ENCODE data around the gene BRCA1.

BRCA1 gene

DNA sequence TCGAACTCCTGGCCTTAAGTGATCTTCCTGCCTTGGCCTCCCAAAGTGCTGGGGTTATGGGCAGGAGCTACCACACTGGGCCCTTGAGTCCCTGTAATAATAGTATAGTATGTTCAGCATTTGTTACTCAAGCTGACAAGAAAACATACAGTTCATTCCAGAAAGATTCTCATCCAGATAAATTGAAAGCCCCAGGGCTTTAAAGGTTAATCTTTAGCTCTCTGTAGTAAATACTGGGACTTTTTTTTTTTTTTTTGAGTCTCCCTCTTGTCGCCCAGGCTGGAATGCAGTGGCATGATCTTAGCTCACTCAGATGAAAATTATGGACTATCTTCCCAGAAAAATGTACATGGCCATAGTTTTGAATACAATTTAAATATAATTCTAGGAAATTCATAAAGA, 11.0 kb downstream of the BRCA1 start:
- no peak for TF ChIP-seq GABPA (IDR thresholded peaks at IDR 0.05; ENCODE audit: low read depth)
- no peak for TF ChIP-seq SPI1 (IDR thresholded peaks at IDR 0.05; ENCODE audit: borderline replicate concordance, low read depth)
- TF ChIP-seq, protein P1, sequence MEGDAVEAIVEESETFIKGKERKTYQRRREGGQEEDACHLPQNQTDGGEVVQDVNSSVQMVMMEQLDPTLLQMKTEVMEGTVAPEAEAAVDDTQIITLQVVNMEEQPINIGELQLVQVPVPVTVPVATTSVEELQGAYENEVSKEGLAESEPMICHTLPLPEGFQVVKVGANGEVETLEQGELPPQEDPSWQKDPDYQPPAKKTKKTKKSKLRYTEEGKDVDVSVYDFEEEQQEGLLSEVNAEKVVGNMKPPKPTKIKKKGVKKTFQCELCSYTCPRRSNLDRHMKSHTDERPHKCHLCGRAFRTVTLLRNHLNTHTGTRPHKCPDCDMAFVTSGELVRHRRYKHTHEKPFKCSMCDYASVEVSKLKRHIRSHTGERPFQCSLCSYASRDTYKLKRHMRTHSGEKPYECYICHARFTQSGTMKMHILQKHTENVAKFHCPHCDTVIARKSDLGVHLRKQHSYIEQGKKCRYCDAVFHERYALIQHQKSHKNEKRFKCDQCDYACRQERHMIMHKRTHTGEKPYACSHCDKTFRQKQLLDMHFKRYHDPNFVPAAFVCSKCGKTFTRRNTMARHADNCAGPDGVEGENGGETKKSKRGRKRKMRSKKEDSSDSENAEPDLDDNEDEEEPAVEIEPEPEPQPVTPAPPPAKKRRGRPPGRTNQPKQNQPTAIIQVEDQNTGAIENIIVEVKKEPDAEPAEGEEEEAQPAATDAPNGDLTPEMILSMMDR (IDR thresholded peaks at IDR 0.05; ENCODE audit: insufficient read depth, low read length): no peak
- no peak for TF ChIP-seq POLR2AphosphoS5 (IDR thresholded peaks at IDR 0.05; ENCODE audit: low read depth)
- TF ChIP-seq REST (IDR thresholded peaks at IDR 0.05; ENCODE audit: insufficient replicate concordance, low read depth): no peak
- Histone ChIP-seq H3K27ac (replicated peaks) (no peak overlapping the region), H3K27me3 (ENCODE audit: insufficient read depth, poor library complexity, severe bottlenecking) (no peaks in the 10 kb centered on the region), H3K4me3 (replicated peaks; ENCODE audit: insufficient read depth, low read length) (no peak overlapping the region)
- DNase-seq (ENCODE audit: low read depth in 1 of 2, low spot score in 1 of 2): no peak

GRCh38 chr17:43106552-43106951, 18.6 kb downstream of the BRCA1 start:
- DNase-seq (ENCODE audit: low read depth in 1 of 2, low spot score in 1 of 2): no peak
- Histone ChIP-seq H3K27me3 (ENCODE audit: insufficient read depth, poor library complexity, severe bottlenecking) (no peaks in the 10 kb centered on the region), H3K4me3 (replicated peaks; ENCODE audit: insufficient read depth, low read length) (no peak overlapping the region), H3K27ac (replicated peaks) (no peak overlapping the region)
- TF ChIP-seq GABPA (IDR thresholded peaks at IDR 0.05; ENCODE audit: low read depth): no peak
- no peak for TF ChIP-seq SPI1 (IDR thresholded peaks at IDR 0.05; ENCODE audit: borderline replicate concordance, low read depth)
- TF ChIP-seq POLR2AphosphoS5 (IDR thresholded peaks at IDR 0.05; ENCODE audit: low read depth): no peak
- TF ChIP-seq REST (IDR thresholded peaks at IDR 0.05; ENCODE audit: insufficient replicate concordance, low read depth): no peak
- TF ChIP-seq, protein P1 (IDR thresholded peaks at IDR 0.05; ENCODE audit: insufficient read depth, low read length): no peak

GRCh38 chr17:43105146-43105545, 20.0 kb downstream of the BRCA1 start:
- TF ChIP-seq GABPA (IDR thresholded peaks at IDR 0.05; ENCODE audit: low read depth) (no peak), SPI1 (IDR thresholded peaks at IDR 0.05; ENCODE audit: borderline replicate concordance, low read depth) (no peak), REST (IDR thresholded peaks at IDR 0.05; ENCODE audit: insufficient replicate concordance, low read depth) (no peak), POLR2AphosphoS5 (IDR thresholded peaks at IDR 0.05; ENCODE audit: low read depth) (no peak)
- TF ChIP-seq, protein P1 (IDR thresholded peaks at IDR 0.05; ENCODE audit: insufficient read depth, low read length): no peak
- H3K27ac ChIP-seq (replicated peaks): no peak overlapping the region
- no peak for DNase-seq (ENCODE audit: low read depth in 1 of 2, low spot score in 1 of 2)
- H3K27me3 ChIP-seq (ENCODE audit: insufficient read depth, poor library complexity, severe bottlenecking): no peaks in the 10 kb centered on the region
- no peak overlapping the region for H3K4me3 ChIP-seq (replicated peaks; ENCODE audit: insufficient read depth, low read length)
